H1 (cell line): ENCODE results near the gene NAA10.

Experiments used
- EZH2 ChIP-seq: fragments of 200-600 bp; sonication (generic); IDR thresholded peaks from 2 replicates; pipeline ENCODE4 v1.7.1; 2012; ENCODE audit warnings: low read depth, mild to moderate bottlenecking, moderate library complexity, low read length, inconsistent platforms; ENCODE audit not compliant: severe bottlenecking
- KDM1A ChIP-seq: fragments of 200-600, 300-600 bp; sonication (generic); IDR thresholded peaks from 2 replicates; pipeline ENCODE4 v1.7.1; 2016; ENCODE audit warnings: mild to moderate bottlenecking, low read length, borderline replicate concordance
- MAX ChIP-seq: IDR thresholded peaks from 2 replicates; pipeline ENCODE4 v1.6.1; 2012; ENCODE audit warnings: inconsistent platforms
- POLR2A ChIP-seq, 2 experiments: IDR thresholded peaks; 1 replicate in 1 of 2; 2 replicates in 1 of 2; pipeline ENCODE4 v1.6.1; 2011; ENCODE audit warnings: low read depth in 2 of 2, low read length in 2 of 2, mild to moderate bottlenecking in 2 of 2; ENCODE audit errors: control extremely low read depth in 1 of 2
- RFX5 ChIP-seq: IDR thresholded peaks from 2 replicates; pipeline ENCODE4 v1.6.1; 2011; ENCODE audit warnings: low read depth, low read length, improper control_type of control experiment, borderline replicate concordance
- TBP ChIP-seq: IDR thresholded peaks from 2 replicates; pipeline ENCODE4 v1.6.1; 2011; ENCODE audit warnings: low read depth, low read length, improper control_type of control experiment
- TF ChIP-seq, protein P1 (sequence below), 3 experiments: IDR thresholded peaks; 1 replicate in 2 of 3; 2 replicates in 1 of 3; pipeline versions ENCODE4 v1.5.1 to v1.6.1; 2011; ENCODE audit warnings: low read length in 3 of 3, mild to moderate bottlenecking in 3 of 3, inconsistent platforms in 2 of 3, low read depth in 1 of 3, moderate library complexity in 1 of 3; ENCODE audit not compliant: insufficient read depth in 1 of 3; ENCODE audit errors: control extremely low read depth in 1 of 3

GRCh38 chrX:153903991-153904957 is 30.6 kb downstream of the NAA10 start, which contains the start of gene AVPR2:
- TF ChIP-seq MAX = no peak
- no peak for TF ChIP-seq KDM1A
- no peak for TF ChIP-seq RFX5
- TF ChIP-seq POLR2A (IDR thresholded peaks at IDR 0.05; ENCODE audit: control extremely low read depth in 1 of 2, low read depth in 2 of 2, low read length in 2 of 2) = no peak
- TF ChIP-seq, protein P1, sequence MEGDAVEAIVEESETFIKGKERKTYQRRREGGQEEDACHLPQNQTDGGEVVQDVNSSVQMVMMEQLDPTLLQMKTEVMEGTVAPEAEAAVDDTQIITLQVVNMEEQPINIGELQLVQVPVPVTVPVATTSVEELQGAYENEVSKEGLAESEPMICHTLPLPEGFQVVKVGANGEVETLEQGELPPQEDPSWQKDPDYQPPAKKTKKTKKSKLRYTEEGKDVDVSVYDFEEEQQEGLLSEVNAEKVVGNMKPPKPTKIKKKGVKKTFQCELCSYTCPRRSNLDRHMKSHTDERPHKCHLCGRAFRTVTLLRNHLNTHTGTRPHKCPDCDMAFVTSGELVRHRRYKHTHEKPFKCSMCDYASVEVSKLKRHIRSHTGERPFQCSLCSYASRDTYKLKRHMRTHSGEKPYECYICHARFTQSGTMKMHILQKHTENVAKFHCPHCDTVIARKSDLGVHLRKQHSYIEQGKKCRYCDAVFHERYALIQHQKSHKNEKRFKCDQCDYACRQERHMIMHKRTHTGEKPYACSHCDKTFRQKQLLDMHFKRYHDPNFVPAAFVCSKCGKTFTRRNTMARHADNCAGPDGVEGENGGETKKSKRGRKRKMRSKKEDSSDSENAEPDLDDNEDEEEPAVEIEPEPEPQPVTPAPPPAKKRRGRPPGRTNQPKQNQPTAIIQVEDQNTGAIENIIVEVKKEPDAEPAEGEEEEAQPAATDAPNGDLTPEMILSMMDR (IDR thresholded peaks at IDR 0.05; ENCODE audit: control extremely low read depth in 1 of 3, insufficient read depth in 1 of 3, low read depth in 1 of 3, low read length in 3 of 3) = no peak
- TF ChIP-seq EZH2 = no peak
- TF ChIP-seq TBP = no peak
